GM18861 (cell line): ENCODE results near the gene BUB1B.
"Not testable (repeated sequence)": the region's sequence is repeated elsewhere in the genome, so short reads cannot be mapped to it uniquely, and the experiment has no call there.

Experiments used
- ATAC-seq: cut with Tn5 transposase; IDR thresholded peaks from one replicate; pipeline ENCODE4 v1.9.1; 2021; ENCODE audit not compliant: unreplicated experiment

BUB1B gene

GRCh38 chr15:40136470-40137302 is 24.2 kb upstream of the BUB1B start:
- ATAC-seq, result no peak

- no peak for ATAC-seq
Observed at GRCh38 chr15:40137303-40138200, 23.3 kb upstream of the BUB1B start.

GRCh38 chr15:40138201-40138570 is 22.7 kb upstream of the BUB1B start:
- not testable (repeated sequence) for ATAC-seq

GRCh38 chr15:40142428-40142827 is 18.4 kb upstream of the BUB1B start:
- no peak for ATAC-seq

DNA sequence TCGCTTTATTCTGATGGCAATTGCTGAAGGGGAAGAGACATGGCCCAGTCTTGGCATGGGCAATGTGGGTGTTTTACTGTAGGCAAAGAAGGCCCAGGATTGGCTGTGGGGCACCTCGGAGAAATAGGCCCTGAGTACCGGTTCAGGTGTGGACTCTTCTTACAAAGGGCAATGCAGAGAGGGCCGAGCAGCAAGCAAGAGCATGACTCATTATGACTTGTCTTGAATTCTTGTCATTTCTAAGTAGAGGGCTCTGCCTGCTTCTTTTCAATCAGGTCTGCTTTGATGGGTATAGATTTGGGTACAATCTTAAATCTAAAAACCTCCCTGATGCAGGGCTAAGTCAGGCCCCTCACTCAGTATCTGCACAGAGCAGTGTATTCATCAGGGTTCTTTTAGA is 14.8 kb upstream of the BUB1B start:
- no peak for ATAC-seq

- ATAC-seq, result no peak
Observed at GRCh38 chr15:40149339-40149738, 11.5 kb upstream of the BUB1B start.

DNA sequence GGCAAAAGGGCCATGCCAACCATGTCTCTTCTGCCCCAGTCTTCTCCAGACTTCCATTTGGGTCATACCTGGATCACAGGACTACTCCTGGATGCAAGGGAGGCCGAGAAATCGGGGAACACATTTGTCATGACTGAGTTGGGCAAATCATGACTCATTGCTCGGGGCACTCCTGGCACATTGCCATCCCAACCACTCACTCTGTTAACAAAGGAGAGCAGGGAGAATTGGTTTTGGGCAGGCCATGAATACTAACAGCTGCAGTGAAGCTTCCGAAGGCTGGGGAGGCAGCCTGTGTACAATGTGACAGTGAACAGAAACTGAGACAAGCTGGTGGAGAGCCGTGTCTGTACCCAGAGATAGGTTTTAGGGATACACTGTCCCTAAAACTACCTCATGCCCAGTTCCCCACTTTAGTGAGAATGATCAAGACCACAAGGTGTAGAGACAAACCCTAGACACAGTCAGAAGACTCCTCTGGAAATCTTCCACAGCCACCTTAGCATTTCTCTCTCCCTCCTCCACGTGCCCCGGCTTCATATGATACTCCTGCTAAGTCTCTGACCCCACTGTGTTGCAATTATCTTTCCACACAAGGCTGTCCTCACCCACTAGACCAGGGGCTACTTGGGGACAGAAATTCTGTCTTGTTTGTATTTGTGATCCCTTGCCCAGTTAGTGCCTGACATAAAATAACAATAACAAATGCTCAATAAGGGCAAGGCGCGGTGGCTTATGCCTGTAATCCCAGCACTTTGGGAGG is 10.5 kb upstream of the BUB1B start:
- ATAC-seq, result no peak

- no peak for ATAC-seq
Observed at GRCh38 chr15:40151499-40151898, 9.4 kb upstream of the BUB1B start.

DNA sequence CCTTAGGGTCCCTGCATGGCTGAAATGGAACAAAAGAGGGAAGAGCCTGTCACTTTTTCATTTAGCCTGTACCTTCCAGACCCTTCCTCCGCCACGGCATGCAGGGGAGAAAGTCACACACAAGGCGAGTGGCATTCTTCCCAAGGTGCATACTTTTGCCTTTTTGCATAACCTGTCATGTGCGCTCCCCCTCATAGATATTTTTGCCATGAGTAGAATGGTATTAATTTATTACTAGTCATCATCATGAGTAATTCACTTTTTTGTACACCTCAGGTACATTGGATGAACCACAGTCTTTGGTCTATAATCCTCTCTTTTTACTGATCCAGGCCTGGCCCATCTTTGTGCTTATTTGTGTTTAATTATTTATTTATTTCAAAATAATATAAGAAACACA is 8.9 kb upstream of the BUB1B start:
- ATAC-seq, result no peak

GRCh38 chr15:40154821-40155220 is 6.0 kb upstream of the BUB1B start:
- ATAC-seq, result not testable (repeated sequence)

- no peak for ATAC-seq
Observed at GRCh38 chr15:40155270-40155910, 5.5 kb upstream of the BUB1B start.

DNA sequence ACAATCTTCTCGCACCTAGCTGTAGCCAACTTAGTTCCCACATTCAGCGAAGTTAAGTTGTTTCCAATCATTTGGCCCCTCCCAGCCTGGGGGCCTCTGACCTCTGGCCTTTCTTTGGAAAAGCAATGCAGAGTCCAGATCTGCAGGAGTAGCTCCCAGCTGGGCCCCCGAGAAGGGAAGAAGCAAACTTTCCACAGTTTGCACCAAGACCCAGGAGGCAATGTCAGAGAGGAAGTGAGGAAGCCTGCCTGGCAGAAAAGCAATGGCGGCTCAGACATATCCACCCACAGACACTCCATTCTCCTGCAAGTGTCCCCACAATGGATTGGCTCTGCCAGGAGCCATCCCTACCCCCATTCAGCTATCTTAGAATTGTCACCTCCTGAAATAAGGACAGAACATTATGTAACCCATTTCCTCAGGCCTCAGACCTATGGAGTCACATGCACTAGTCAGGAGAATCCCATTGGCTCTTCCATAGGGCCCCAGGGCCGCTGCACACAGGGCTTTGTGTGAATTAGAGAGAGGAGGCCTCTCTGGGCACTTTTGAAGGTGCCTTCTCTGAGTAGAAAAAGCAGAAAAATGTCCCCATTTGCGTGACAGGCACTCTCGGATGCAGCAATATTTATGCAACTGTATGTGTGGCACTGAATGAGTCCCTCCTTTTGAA is 3.0 kb upstream of the BUB1B start:
- ATAC-seq, result no peak

- ATAC-seq, result no peak
Observed at GRCh38 chr15:40160021-40160420, 848 bp upstream of the BUB1B start.

- ATAC-seq, result no peak
Observed at GRCh38 chr15:40161693-40162391, 973 bp downstream of the BUB1B start.

DNA sequence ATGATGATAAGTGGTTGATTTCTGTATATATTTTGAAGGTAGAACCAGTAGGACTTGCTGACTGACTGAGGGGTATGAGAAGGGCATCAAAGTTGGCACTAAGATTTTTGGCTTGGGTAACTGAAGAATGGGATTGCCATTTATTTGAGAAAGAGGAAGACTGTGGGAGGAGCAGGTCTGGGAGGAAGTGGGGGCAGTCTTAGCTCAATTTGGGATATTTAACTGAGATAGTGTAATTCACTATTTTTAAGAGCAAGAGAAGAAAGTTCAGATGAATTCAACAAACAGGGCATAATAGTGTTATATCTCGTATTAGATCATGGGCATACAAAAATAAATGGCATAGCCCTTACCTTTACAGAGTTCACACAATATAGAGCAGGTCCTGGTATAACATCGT is 1.7 kb downstream of the BUB1B start:
- no peak for ATAC-seq

- no peak for ATAC-seq
Observed at GRCh38 chr15:40163657-40164416, 3.0 kb downstream of the BUB1B start.

- not testable (repeated sequence) for ATAC-seq
Observed at GRCh38 chr15:40167374-40167773, 6.5 kb downstream of the BUB1B start.

- ATAC-seq, result no peak
Observed at GRCh38 chr15:40175160-40175559, 14.3 kb downstream of the BUB1B start.
